Measurements from ENCODE around the gene SPATC1L.

SPATC1L gene

DNA sequence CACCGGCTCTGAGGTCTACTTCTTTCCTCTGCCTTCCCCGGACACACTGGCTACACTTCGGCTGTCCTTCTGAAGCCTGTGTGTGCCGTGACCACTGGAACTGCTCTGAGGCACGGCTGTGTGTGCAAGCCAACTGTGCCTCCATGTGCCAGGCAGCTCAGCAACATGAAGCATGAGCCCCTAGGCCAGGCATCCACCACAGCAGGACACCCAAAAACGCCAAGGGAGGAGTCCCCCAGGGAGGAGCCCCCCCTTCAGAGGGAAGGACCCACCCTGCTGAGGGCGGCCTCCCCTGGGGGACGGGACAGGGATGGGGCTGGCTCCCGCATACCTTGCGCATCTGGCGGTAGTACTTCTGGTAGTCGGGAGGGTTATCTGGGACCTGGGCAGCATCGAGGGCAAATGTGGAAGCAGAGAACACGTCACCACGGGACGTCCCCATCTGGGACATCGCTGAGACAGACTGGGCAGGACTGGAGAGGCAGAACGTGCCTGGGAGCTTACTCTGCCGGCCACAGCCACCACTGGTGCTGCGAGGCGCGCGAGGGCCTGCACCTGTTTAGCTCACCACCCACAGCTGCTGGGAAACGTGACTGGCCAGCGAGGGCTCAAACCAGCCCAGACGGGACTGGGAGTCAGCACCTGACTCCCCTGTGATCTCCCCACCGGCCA is 23.8 kb upstream of the SPATC1L start:
- H3K27ac ChIP-seq: no peak overlapping the region
- TF ChIP-seq, protein P1, sequence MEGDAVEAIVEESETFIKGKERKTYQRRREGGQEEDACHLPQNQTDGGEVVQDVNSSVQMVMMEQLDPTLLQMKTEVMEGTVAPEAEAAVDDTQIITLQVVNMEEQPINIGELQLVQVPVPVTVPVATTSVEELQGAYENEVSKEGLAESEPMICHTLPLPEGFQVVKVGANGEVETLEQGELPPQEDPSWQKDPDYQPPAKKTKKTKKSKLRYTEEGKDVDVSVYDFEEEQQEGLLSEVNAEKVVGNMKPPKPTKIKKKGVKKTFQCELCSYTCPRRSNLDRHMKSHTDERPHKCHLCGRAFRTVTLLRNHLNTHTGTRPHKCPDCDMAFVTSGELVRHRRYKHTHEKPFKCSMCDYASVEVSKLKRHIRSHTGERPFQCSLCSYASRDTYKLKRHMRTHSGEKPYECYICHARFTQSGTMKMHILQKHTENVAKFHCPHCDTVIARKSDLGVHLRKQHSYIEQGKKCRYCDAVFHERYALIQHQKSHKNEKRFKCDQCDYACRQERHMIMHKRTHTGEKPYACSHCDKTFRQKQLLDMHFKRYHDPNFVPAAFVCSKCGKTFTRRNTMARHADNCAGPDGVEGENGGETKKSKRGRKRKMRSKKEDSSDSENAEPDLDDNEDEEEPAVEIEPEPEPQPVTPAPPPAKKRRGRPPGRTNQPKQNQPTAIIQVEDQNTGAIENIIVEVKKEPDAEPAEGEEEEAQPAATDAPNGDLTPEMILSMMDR (conservative IDR thresholded peaks at IDR 0.05): no peak

DNA sequence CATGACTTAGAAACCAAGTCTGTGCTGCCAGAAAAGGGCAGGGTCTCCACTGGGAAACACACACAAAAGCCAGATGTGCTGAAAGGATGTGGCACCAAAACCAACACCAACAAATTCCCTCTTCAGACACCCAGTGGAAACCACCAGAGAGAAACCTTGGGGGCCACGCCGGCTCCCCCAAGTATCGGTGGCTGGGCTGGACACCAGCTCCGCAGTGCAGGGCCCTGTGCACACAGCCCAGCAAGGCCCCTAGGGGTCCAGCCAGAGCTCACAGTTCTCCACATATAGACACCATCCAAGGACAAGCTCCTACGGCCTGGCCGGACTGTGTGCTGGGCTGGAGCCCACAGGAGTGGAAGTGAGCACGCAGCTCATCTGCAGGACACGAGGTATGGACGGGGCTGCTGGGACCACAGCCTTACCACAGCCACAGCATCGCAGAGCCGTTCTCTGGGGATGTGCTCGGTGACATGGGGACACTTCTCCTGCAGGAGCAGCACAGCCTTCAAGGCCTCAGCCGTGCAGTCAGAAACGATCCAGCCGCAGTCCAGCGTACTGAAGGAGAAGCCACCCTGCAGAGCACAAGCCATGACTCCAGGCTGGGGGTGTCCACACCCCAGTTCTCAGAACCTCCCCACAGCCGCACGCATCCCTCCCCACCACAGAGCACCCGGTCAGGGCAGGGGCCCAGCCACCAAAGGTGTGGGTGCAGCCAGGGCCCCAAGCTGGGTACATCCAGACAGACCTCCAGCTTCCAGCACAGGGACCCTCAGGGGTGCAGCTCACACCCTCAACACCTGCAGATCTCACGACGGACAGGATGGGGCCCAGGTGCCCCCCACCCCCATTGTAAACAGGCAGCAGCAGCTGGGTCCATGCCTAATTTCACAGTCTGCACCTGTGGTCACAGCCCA is 23.0 kb upstream of the SPATC1L start:
- TF ChIP-seq, protein P1 (conservative IDR thresholded peaks at IDR 0.05): no peak
- no peak overlapping the region for H3K27ac ChIP-seq

- TF ChIP-seq, protein P1 (conservative IDR thresholded peaks at IDR 0.05): no peak
- H3K27ac ChIP-seq: no peak overlapping the region
These were observed 22.1 kb upstream of the SPATC1L start for GRCh38 chr21:46206163-46207005.

DNA sequence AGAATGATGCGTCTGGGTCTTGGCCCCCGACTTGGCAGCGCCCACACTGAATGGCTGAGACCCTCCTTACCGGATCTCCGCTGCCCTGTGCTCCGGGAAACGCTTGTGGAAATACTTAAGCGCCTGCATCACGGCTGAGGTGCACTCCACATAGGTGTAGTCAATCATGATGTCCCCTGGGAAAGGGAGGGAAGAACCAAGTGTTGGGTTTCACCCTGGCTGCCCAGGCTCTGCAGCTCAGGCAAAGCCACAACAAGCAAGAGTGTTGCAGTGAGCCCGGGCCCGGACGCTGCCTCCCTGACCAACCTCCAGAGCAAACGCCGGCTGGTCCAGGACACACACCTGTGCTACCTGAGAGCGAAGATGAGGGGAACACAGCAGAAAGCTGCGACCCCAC is 21.5 kb upstream of the SPATC1L start:
- H3K27ac ChIP-seq: no peak overlapping the region
- TF ChIP-seq, protein P1 (conservative IDR thresholded peaks at IDR 0.05): no peak

DNA sequence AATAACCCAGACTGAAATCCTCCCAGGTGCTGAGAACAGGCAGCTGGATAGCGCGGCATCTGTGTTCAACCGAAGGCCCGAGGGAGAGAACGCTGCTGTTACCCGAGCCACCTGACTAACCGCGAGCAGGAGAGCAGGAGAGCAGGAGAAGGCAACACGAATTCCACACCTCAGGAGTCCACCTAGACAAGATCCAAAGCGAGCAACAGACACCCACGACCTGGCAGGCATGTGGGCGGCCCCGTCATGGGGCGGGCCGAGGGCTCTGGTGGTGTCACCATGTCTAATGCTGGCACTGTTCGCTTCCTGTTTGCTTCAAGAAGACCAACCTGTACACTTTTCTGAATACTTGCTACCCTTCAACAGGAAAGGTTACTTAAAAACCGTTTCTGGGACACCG is 20.9 kb upstream of the SPATC1L start:
- no peak overlapping the region for H3K27ac ChIP-seq
- TF ChIP-seq, protein P1 (conservative IDR thresholded peaks at IDR 0.05): no peak

- H3K27ac ChIP-seq: no peak overlapping the region
These were observed 18.9 kb upstream of the SPATC1L start for GRCh38 chr21:46203203-46203600.

More at GRCh38 chr21:46203203-46203600, 18.9 kb upstream of the SPATC1L start:
- TF ChIP-seq, protein P1 (conservative IDR thresholded peaks at IDR 0.05): no peak
